NCI-H524 treated with DMSO at 0.1 percent for 48 hours (cell line): ENCODE results near the gene RGS8.

Source experiments
- DNase-seq: peaks from one replicate; lab custom pipeline; 2025; lab: John Stamatoyannopoulos, UW

RGS8 gene

GRCh38 chr1:182671750-182672486 lies 12.5 kb downstream of the RGS8 start:
- peak; percentile 79 for DNase-seq

DNA sequence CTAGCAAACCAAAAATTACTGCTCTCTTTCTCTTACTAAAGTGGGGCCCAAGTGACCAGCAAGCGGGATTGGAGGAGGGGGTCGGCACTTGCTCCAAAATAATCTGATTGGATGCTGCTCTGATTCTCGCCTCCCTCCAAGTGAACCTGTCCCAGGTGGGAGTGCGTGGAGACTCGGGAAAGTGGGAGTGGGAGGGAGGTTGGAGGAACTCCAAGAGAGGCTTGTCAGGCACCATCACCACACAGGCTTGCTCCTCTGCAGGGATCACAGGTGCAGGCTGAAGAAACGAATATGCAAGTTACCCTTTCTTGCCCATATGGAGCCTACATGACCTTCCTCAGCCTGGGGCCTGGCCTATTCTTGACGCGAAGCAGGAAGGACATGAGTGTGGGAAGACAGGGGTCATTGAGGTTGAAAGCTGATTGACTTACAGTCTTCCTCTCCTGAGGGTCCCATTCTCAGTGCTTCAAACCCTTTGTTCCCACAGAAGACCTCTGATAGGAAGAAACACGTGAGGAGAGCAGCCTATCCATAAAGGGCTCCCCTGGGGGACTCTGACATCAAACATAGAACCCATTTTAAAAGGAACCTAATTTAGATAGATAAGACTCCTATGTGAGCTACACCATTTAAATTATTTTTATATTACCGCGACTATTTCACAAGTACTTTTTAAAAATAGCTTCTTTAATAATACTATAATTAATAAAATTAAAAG lies 14.2 kb downstream of the RGS8 start:
- DNase-seq, result no peak

GRCh38 chr1:182669266-182669665 lies 15.1 kb downstream of the RGS8 start:
- no peak for DNase-seq

- no peak for DNase-seq
Measured at GRCh38 chr1:182668521-182669054, 15.8 kb downstream of the RGS8 start.

DNA sequence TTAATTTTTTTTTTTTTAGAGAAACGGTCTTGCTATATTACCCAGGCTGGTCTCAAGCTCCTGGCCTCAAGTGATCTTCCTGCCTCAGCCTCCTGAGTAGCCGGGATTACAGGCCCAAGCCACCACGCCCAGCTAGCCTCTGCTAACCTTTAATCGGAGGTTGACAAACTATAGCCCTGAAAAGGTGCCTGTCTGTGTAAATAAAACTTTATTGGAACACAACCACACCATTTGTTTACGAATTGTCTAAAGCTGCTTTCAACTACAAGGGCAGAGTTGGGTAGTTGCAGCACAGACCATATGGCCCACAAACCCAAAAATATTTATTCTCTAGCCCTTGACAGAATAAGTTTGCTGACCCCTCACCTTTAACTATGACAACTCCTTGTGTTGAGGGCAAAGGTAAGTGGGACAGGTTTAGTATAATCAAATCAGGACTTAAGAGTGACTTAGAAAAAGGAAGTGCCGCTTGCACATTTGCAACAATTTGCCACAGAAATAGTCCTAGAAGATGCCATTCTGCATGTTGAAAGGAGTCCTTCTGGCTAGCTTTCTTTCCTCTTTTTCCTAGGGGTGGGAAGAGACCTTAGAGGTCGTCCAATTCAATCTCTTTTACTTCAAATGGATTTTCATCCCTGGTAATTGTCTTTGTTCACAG lies 16.4 kb downstream of the RGS8 start:
- no peak for DNase-seq

DNA sequence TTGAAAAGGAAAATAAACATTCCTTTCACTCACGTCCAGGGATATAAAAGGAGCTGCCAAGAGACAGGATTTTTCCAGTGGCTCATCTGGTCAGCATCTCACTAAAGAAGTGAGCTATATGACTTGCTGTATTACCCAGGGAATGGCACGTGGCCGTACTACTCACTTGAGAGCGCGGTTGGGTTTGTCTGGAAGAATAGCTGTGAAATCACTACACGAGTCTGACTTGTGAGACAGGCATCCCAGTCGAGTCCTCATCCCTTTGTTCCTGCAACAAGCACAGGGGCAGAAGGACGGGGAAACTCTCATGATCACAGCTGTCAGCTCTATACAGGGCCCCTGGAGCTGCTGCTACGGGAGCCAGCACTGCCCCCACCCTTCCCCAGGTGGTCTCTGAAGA lies 17.7 kb downstream of the RGS8 start:
- DNase-seq, result no peak

DNA sequence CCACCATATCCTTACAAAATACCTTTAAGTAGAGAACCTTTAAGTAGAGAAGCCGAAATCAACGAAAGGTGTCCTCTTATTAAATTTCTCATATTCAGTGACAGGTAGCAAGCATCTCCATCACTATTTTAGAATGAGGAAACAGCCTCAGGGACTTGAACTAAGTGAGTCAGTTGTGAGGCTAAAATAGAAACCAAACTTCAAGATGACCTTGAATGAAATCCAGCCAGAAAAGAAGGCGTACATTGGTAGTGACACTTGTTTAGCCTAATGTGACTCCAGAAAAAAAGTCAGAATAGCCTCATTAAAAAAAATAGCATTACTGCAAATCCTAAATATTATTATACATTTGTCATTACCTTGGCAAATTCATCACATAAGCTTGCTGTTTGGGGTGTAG lies 20.1 kb downstream of the RGS8 start:
- no peak for DNase-seq

DNA sequence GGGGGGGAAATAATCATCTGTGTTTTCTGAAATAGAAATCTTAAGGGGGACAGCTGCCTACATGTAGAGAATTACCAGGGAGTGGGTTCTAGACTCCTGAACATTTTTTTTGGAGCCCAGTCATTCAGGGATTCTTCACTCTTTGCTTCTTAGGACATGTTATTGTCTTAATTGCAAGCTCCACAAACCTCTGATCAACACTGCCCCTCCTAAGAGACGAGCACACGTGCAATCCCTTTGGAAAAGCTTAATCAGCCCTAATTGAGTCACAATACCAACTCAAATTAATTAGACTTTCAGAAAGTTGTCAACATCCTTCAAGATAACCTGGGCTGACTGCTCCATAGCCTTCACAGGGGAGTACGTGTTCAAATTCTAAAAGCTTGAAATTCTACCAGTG lies 21.4 kb downstream of the RGS8 start:
- DNase-seq, result no peak

GRCh38 chr1:182662121-182662890 lies 22.1 kb downstream of the RGS8 start:
- no peak for DNase-seq

DNA sequence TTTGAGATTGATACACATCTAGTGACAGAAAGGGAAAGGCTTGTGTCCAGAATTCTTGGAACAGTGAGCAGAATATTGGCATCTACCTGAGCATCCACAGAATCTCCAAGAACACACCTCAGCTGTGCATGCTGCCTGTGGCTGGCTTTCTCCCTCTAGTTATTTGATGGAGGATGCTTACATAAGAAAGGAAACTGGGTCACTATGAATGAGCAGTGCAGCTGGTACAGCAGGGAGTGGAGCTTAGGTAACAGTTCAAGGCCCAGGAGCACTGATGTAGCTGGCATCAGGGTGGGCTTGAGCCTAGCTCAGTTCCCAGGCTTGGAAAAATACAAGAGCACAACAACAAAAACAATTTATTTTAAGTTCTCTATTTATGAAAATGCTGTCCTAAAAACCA lies 26.3 kb downstream of the RGS8 start:
- no peak for DNase-seq

GRCh38 chr1:182656842-182657397 lies 27.5 kb downstream of the RGS8 start:
- DNase-seq, result peak; percentile 62

- DNase-seq, result no peak
Measured at GRCh38 chr1:182653986-182654385, 30.4 kb downstream of the RGS8 start.

GRCh38 chr1:182652933-182653332 lies 31.5 kb downstream of the RGS8 start:
- no peak for DNase-seq

DNA sequence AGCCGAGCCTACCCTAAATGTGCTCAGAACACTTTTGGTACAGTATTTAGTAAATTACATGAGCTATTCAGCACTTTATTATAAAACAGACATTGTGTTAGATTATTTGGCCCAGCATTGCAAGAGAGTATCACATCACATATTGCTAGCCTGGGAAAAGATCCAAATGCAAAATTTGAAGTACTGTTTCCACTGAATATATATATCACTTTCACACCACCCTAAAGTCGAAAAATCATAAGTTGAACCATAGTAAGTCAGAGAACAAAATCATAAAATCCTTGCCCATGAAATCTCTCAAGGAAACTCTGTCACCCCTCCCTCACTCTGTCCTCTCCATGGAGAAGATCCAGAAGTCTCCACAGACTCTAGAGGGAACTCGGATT lies 33.1 kb downstream of the RGS8 start:
- no peak for DNase-seq

DNA sequence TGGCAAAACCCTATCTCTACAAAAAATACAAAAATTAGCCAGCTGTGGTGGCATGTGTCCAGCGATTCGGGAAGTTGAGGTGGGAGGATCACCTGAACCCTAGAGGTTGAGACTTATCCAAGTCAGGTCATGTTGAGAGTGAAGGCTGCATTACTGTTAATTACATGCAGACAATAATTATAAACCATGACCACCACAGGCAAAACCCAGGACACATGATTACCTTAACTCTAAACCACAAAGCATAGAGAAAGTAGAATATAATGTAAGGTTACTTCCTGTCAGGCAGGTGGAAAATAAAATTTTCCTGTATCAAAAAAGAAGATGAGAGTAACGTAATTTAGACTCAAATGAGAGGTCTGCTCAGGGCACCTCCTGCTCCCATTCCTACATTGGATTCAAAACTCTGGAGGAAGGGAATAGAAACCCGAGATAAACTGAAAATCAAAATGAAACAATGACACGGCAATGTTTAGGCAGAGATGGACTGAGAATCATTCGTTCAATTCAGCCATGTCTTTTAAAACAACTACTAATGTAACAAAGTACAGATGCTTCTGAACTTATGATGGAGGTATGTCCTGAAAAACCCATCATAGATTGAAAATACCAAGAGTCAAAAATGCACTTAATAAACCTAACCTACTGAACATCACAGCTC lies 33.6 kb downstream of the RGS8 start:
- no peak for DNase-seq

GRCh38 chr1:182649041-182649440 lies 35.3 kb downstream of the RGS8 start:
- DNase-seq, result no peak

GRCh38 chr1:182646739-182647138 lies 37.6 kb downstream of the RGS8 start:
- DNase-seq, result no peak

DNA sequence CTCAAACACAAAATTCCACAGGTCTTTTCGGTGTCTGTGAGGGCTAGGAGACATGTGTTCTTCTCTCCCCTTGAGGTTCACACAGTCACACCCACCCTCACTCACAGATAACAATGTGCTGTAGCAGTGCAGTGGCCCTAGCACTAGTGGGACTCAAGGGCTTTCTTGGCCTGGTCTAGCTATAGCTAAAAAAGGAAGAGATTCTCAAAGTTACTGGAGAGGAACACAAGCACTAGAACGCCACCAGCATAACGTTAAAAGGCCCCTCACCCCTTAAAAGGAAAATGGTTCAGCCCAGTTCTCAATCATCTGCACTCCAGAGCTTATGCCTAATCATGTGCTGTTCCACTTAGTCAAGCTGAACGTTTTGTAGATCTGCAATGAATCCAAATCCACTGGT lies 39.5 kb downstream of the RGS8 start:
- no peak for DNase-seq

DNA sequence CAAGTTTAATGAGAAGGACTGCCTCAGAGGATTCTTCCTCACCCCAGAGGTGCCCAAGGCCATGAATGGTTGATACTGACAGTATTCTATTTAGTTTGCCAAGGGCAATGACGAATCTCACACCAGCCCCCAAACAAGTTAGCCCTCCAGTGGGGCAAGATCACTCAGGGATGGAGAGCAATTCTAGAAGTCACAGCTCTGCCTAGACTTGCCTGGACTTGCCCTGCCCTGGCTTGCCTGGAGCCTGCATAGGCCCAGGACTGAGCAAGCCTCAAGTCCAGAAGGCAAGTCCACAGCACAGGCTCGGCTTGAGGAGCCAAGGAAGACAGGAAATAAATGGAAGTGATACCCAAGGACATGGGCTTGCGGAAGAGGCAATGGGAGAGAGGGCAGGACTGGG lies 40.7 kb downstream of the RGS8 start:
- no peak for DNase-seq

GRCh38 chr1:182642461-182642860 lies 41.9 kb downstream of the RGS8 start:
- DNase-seq, result no peak

DNA sequence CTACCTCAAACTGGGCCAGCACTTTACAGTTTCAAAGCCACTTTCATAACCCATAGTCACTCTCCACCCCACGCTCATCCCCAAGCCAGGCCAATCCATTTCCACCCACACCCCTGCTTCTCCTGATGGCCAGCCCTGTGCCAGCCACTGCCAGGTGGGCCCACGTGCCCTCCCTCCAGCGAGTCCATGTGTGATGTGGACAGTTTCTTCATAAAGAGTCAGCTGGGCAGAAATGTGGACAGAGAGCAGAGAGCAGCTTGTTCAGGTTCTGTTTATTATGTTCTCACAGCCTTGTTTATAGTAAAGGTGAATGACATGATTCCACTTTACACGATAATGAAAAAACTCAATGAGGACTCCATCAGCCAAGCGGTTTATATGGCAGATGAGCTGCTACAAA lies 42.8 kb downstream of the RGS8 start:
- DNase-seq, result no peak
